T-cell (primary cell): Measurements from ENCODE around the gene SEPSECS. TPM values are rescaled to one million over a fixed set of nuclear protein-coding genes. Genes with fewer than 3 reads are reported as not detected.
A peak's percentile ranks its signal among the peaks of the same experiment; 100 is the strongest.

Experiments
- ATAC-seq, 4 experiments: fragments of 200-7000 bp in 3 of 4; fragments of 150-1000 bp in 1 of 4; cut with Tn5 transposase; replicated peaks in 1 of 4; 1 replicate in 3 of 4; 2 replicates in 1 of 4; pipeline ENCODE4 v1.10.0; 2021; ENCODE audit warnings: moderate library complexity in 3 of 4, mild to moderate bottlenecking in 2 of 4, moderate number of reproducible peaks in 1 of 4
- CTCF ChIA-PET, 2 donors: fragments of 300-600 bp; sonication (Branson Sonifier 250); formaldehyde crosslinking; loops; one replicate each; lab custom pipeline; 2022; ENCODE audit warnings: antibody characterized with exemption in 2 of 2; lab: Charles Lee
- POLR2A ChIA-PET, 2 donors: fragments of 300-600 bp; sonication (Branson Sonifier 250); formaldehyde crosslinking; loops; one replicate each; lab custom pipeline; 2022; ENCODE audit warnings: antibody characterized with exemption in 2 of 2; lab: Charles Lee
- DNase-seq, 35 experiments: peaks; one replicate each; pipeline versions ENCODE4 v3.0.0 to v3.0.0-alpha.2; 2013 to 2023
- H3K27ac ChIP-seq: one replicate; pipeline ENCODE4 v1.5.1; 2013; ENCODE audit warnings: low read length
- H3K27me3 ChIP-seq, 2 experiments: replicated peaks in 1 of 2; 1 replicate in 1 of 2; 2 replicates in 1 of 2; pipeline versions ENCODE4 v1.6.1 to v1.7.0; 2013; ENCODE audit warnings: low read length in 1 of 2, mixed read lengths in 1 of 2; ENCODE audit not compliant: control insufficient read depth in 2 of 2, insufficient read depth in 2 of 2; ENCODE audit errors: extremely low read depth in 1 of 2
- H3K36me3 ChIP-seq, 2 donors: 1 replicate in 1 of 2; 2 replicates in 1 of 2; pipeline versions ENCODE4 v1.6.1 to v1.7.0; 2013; ENCODE audit warnings: low read length in 1 of 2; ENCODE audit not compliant: control insufficient read depth in 2 of 2, insufficient read depth in 1 of 2; ENCODE audit errors: extremely low read depth in 1 of 2
- H3K4me1 ChIP-seq, 2 experiments: 1 replicate in 1 of 2; 2 replicates in 1 of 2; pipeline versions ENCODE4 v1.6.1 to v1.7.0; 2013; ENCODE audit warnings: low read length in 2 of 2, mixed read lengths in 1 of 2; ENCODE audit not compliant: insufficient read depth in 2 of 2, control insufficient read depth in 1 of 2; ENCODE audit errors: extremely low read depth in 1 of 2
- H3K4me3 ChIP-seq, 2 donors: 1 replicate in 1 of 2; 2 replicates in 1 of 2; pipeline versions ENCODE4 v1.5.1 to v1.7.0; 2013; ENCODE audit warnings: mild to moderate bottlenecking in 2 of 2, low read length in 1 of 2, moderate library complexity in 1 of 2; ENCODE audit not compliant: control insufficient read depth in 1 of 2; ENCODE audit errors: extremely low read depth in 1 of 2
- H3K9me3 ChIP-seq: 2 replicates; pipeline ENCODE4 v1.7.0; 2013
- H3K27ac Mint-ChIP-seq, 2 donors: one replicate each; pipeline ENCODE4 v1.8.0; 2020 to 2021; ENCODE audit warnings: mild to moderate bottlenecking in 2 of 2, mixed read lengths in 2 of 2
- H3K27me3 Mint-ChIP-seq, 2 donors: one replicate each; pipeline ENCODE4 v1.8.0; 2021 to 2022; ENCODE audit warnings: mixed read lengths in 2 of 2
- H3K36me3 Mint-ChIP-seq: one replicate; pipeline ENCODE4 v1.8.0; 2021; ENCODE audit warnings: mixed read lengths
- H3K4me1 Mint-ChIP-seq, 3 donors: one replicate each; pipeline ENCODE4 v1.8.0; 2020 to 2022; ENCODE audit warnings: mixed read lengths in 3 of 3, mild to moderate bottlenecking in 1 of 3
- H3K4me3 Mint-ChIP-seq, 3 donors: one replicate each; pipeline ENCODE4 v1.8.0; 2020 to 2022; ENCODE audit warnings: mild to moderate bottlenecking in 3 of 3, mixed read lengths in 3 of 3, moderate library complexity in 3 of 3
- H3K9me3 Mint-ChIP-seq, 3 donors: one replicate each; pipeline ENCODE4 v1.8.0; 2020 to 2022; ENCODE audit warnings: mixed read lengths in 3 of 3
- WGBS: methylation state at CpG from one replicate; pipeline ENCODE4 v1.1.5; 2013; ENCODE audit warnings: missing lambda C conversion rate; ENCODE audit not compliant: insufficient coverage; 5-methylcytosine and 5-hydroxymethylcytosine counted together
- total RNA-seq, 35 experiments: library from RNA in 6 of 35; stranded (reverse) in 6 of 35; fragments of 120-200 nt in 1 of 35; gene quantifications; one replicate each; pipeline versions ENCODE4 v1.2.1 to v1.2.4 and lab custom pipeline; 2013 to 2026

The SEPSECS gene
- total RNA-seq, 5 donors from 2014 or later (not counting 1 experiment from before 2014, with no cell fraction given) = 12.4 to 16.2 (median 15.0) TPM

- 100% methylated on average over 1 of the region's 1 CpG for WGBS
- Histone ChIP-seq H3K9me3 (no peaks in the 10 kb centered on the region), H3K27ac (no peak overlapping the region), H3K36me3 (peaks cover 0 to 1% of the 10 kb centered on the region in 2 donors), H3K4me1 (no peaks in the 10 kb centered on the region), H3K27me3 (no peaks in the 10 kb centered on the region), H3K4me3 (no peak overlapping the region)
- Mint-ChIP-seq H3K4me3 (no peak overlapping the region), H3K9me3 (no peaks in the 10 kb centered on the region), H3K4me1 (no peaks in the 10 kb centered on the region), H3K27me3 (no peaks in the 10 kb centered on the region), H3K36me3 (peaks cover 45% of the 10 kb centered on the region), H3K27ac (no peak overlapping the region)
- ChIA-PET CTCF (no interaction called here), POLR2A (no interaction called here)
- ATAC-seq (no peak), DNase-seq (no peak)
Measured at GRCh38 chr4:25146076-25146475, 14.2 kb downstream of the SEPSECS start.

- H3K4me1 ChIP-seq = no peaks in the 10 kb centered on the region
- no peaks in the 10 kb centered on the region for H3K9me3 ChIP-seq
- ATAC-seq (no peak), DNase-seq (peak in 1 of 35 experiments; percentile 25)
- no peak overlapping the region for H3K27ac Mint-ChIP-seq
- H3K4me3 Mint-ChIP-seq = no peak overlapping the region
- H3K36me3 Mint-ChIP-seq = peaks cover 43% of the 10 kb centered on the region
- H3K4me3 ChIP-seq = no peak overlapping the region
- peaks cover 0 to 3% of the 10 kb centered on the region in 2 donors for H3K36me3 ChIP-seq
- ChIA-PET CTCF (interaction anchor here (0.6 to 1.9 kb wide), 20 partner anchors 8 to 775 kb away, joined by 3 to 8 read pairs (median 4); partner anchors contain the start of gene SEPSECS (in 1 of the 2)), POLR2A (interaction anchor here in 1 of 2 donors (0.9 kb wide), 1 partner anchor 10 kb away, joined by 3 read pairs; no protein-coding TSS in a partner anchor)
- H3K9me3 Mint-ChIP-seq = no peaks in the 10 kb centered on the region
- no peaks in the 10 kb centered on the region for H3K27me3 Mint-ChIP-seq
- H3K27me3 ChIP-seq = no peaks in the 10 kb centered on the region
- no peak overlapping the region for H3K27ac ChIP-seq
- H3K4me1 Mint-ChIP-seq = no peaks in the 10 kb centered on the region
- no CpG with 5 or more reads among the region's 1 CpG for WGBS
Measured at GRCh38 chr4:25144870-25145481, 15.3 kb downstream of the SEPSECS start.

GRCh38 chr4:25142468-25142867 is 17.8 kb downstream of the SEPSECS start:
- no peak for ATAC-seq
- no peaks in the 10 kb centered on the region for H3K9me3 Mint-ChIP-seq
- Histone ChIP-seq H3K27ac (no peak overlapping the region), H3K36me3 (peaks cover 0 to 10% of the 10 kb centered on the region in 2 donors), H3K4me1 (no peaks in the 10 kb centered on the region), H3K27me3 (no peaks in the 10 kb centered on the region), H3K4me3 (no peak overlapping the region), H3K9me3 (no peaks in the 10 kb centered on the region)
- ChIA-PET CTCF (no interaction called here), POLR2A (no interaction called here)
- DNase-seq = no peak
- H3K4me1 Mint-ChIP-seq = peaks cover 0 to 2% (median under 1%) of the 10 kb centered on the region in 3 donors
- no peak overlapping the region for H3K4me3 Mint-ChIP-seq
- H3K27ac Mint-ChIP-seq = no peak overlapping the region
- WGBS = no CpG with 5 or more reads among the region's 4 CpGs
- no peaks in the 10 kb centered on the region for H3K27me3 Mint-ChIP-seq
- peaks cover 56% of the 10 kb centered on the region for H3K36me3 Mint-ChIP-seq

GRCh38 chr4:25141592-25141991 is 18.7 kb downstream of the SEPSECS start:
- no peak for DNase-seq
- ChIA-PET CTCF (no interaction called here), POLR2A (no interaction called here)
- H3K27me3 Mint-ChIP-seq = no peaks in the 10 kb centered on the region
- ATAC-seq = no peak
- no peak overlapping the region for H3K4me3 Mint-ChIP-seq
- Histone ChIP-seq H3K4me3 (no peak overlapping the region), H3K4me1 (no peaks in the 10 kb centered on the region), H3K9me3 (no peaks in the 10 kb centered on the region), H3K36me3 (peaks cover 0 to 10% of the 10 kb centered on the region in 2 donors), H3K27ac (no peak overlapping the region), H3K27me3 (no peaks in the 10 kb centered on the region)
- peaks cover 64% of the 10 kb centered on the region for H3K36me3 Mint-ChIP-seq
- no peaks in the 10 kb centered on the region for H3K9me3 Mint-ChIP-seq
- H3K4me1 Mint-ChIP-seq = peaks cover 4 to 9% (median 5%) of the 10 kb centered on the region in 3 donors
- WGBS = 81% methylated on average over 3 of the region's 4 CpGs
- H3K27ac Mint-ChIP-seq = no peak overlapping the region

GRCh38 chr4:25133132-25133531 is 27.1 kb downstream of the SEPSECS start:
- peaks cover 0 to 6% of the 10 kb centered on the region in 2 donors for H3K36me3 ChIP-seq
- POLR2A ChIA-PET = no interaction called here
- H3K4me3 ChIP-seq = no peak overlapping the region
- H3K4me1 Mint-ChIP-seq = peaks cover 15 to 19% (median 18%) of the 10 kb centered on the region in 3 donors
- no peak overlapping the region for H3K27ac Mint-ChIP-seq
- ATAC-seq (no peak), DNase-seq (no peak)
- CTCF ChIA-PET = interaction anchor here (0.9 to 1.4 kb wide), 2 partner anchors 11 to 23 kb away, joined by 3 to 5 read pairs; no protein-coding TSS in a partner anchor
- H3K9me3 ChIP-seq = no peaks in the 10 kb centered on the region
- H3K4me1 ChIP-seq = peaks cover 0 to 2% of the 10 kb centered on the region in 2 experiments
- peaks cover 62% of the 10 kb centered on the region for H3K36me3 Mint-ChIP-seq
- H3K4me3 Mint-ChIP-seq = no peak overlapping the region
- peaks cover 0 to 5% (median 3%) of the 10 kb centered on the region in 3 donors for H3K9me3 Mint-ChIP-seq
- no peaks in the 10 kb centered on the region for H3K27me3 ChIP-seq
- no peak overlapping the region for H3K27ac ChIP-seq
- H3K27me3 Mint-ChIP-seq = no peaks in the 10 kb centered on the region

GRCh38 chr4:25131926-25132325 is 28.3 kb downstream of the SEPSECS start:
- ChIA-PET CTCF (interaction anchor here (0.9 to 1.4 kb wide), 2 partner anchors 13 to 25 kb away, joined by 3 to 5 read pairs; no protein-coding TSS in a partner anchor), POLR2A (no interaction called here)
- Mint-ChIP-seq H3K9me3 (peaks cover 0 to 5% (median 3%) of the 10 kb centered on the region in 3 donors), H3K27ac (no peak overlapping the region), H3K27me3 (no peaks in the 10 kb centered on the region), H3K4me1 (peaks cover 12 to 17% (median 12%) of the 10 kb centered on the region in 3 donors), H3K4me3 (no peak overlapping the region), H3K36me3 (peaks cover 62% of the 10 kb centered on the region)
- Histone ChIP-seq H3K27me3 (no peaks in the 10 kb centered on the region), H3K4me1 (peaks cover 0 to 2% of the 10 kb centered on the region in 2 experiments), H3K27ac (no peak overlapping the region), H3K9me3 (no peaks in the 10 kb centered on the region), H3K36me3 (peaks cover 0 to 2% of the 10 kb centered on the region in 2 donors), H3K4me3 (no peak overlapping the region)
- ATAC-seq (no peak), DNase-seq (no peak)
